ENCODE measurements around the gene DAZAP1.

DNA sequence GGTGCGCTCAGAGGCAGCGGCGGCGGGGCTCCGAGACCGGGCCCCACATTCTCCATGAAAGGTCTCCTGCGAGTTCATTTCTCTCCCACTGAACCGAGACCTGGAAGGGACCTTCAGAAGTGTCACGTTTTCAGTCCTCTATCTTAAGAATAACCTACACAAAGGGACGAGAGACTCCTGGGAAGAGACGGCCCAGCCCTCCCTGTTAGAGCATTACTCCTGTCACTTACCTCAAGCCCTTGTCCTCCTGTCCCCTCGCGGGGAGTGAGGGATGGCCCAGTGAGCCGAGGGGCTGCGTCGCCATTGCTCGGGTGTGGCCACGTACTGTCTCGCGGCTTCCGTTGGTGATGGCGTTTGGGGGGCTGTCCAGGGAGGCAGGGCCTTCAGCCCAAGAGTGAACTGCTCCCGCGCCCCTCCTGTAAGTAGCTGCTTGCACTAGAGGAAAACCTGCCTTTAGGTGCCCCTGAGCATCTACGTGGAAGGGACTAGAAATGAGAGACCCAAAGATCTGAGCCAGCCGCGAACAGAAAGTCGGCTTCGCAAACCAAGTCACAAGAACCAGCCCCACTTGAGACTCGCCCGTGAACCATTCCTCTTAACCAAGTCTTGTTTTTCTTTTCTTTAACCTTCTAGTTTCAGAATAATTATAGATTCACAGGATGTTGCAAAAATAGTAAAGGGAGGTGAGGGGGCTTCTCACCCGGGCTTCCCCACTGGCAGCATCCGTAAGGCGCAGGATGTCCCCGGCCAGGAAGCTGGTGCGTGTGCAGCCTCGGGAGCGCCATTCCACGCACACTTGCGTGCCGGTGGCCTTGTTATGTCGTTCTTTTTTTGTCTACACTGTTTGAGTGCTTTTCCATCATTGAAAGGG is 44.8 kb upstream of the DAZAP1 start:
- TF ChIP-seq, protein P1, sequence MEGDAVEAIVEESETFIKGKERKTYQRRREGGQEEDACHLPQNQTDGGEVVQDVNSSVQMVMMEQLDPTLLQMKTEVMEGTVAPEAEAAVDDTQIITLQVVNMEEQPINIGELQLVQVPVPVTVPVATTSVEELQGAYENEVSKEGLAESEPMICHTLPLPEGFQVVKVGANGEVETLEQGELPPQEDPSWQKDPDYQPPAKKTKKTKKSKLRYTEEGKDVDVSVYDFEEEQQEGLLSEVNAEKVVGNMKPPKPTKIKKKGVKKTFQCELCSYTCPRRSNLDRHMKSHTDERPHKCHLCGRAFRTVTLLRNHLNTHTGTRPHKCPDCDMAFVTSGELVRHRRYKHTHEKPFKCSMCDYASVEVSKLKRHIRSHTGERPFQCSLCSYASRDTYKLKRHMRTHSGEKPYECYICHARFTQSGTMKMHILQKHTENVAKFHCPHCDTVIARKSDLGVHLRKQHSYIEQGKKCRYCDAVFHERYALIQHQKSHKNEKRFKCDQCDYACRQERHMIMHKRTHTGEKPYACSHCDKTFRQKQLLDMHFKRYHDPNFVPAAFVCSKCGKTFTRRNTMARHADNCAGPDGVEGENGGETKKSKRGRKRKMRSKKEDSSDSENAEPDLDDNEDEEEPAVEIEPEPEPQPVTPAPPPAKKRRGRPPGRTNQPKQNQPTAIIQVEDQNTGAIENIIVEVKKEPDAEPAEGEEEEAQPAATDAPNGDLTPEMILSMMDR (IDR thresholded peaks at IDR 0.05) = no peak
- no peak for TF ChIP-seq POLR2A (IDR thresholded peaks at IDR 0.05)
